NCI-H146 (cell line): ENCODE measurements around the gene PNMA8A.
A peak's percentile ranks its signal among the peaks of the same experiment; 100 is the strongest.
"Not testable (repeated sequence)": the region's sequence is repeated elsewhere in the genome, so short reads cannot be mapped to it uniquely, and the experiment has no call there.

Experiments used
- DNase-seq: peaks from one replicate; lab custom pipeline; 2025; lab: John Stamatoyannopoulos, UW

PNMA8A gene

GRCh38 chr19:46471116-46471733 lies at the start of gene PNMA8A:
TSS of gene PNMA8A (minus strand) at chr19:46471563. CDS start at chr19:46471035, 528 bp downstream.
- DNase-seq, result peak; percentile 93

GRCh38 chr19:46520616-46521015 lies 49.3 kb upstream of the PNMA8A start:
- peak; percentile 24 for DNase-seq

- DNase-seq, result no peak
These were observed 46.1 kb upstream of the PNMA8A start for GRCh38 chr19:46517471-46517870.

- DNase-seq, result peak; percentile 34
These were observed 44.6 kb upstream of the PNMA8A start for GRCh38 chr19:46515879-46516350.

GRCh38 chr19:46515290-46515609 lies 43.9 kb upstream of the PNMA8A start:
- no peak for DNase-seq

GRCh38 chr19:46514589-46515289 lies 43.4 kb upstream of the PNMA8A start:
- no peak for DNase-seq

GRCh38 chr19:46513461-46514236 lies 42.3 kb upstream of the PNMA8A start:
- DNase-seq, result peak; percentile 53

GRCh38 chr19:46511237-46511636 lies 39.9 kb upstream of the PNMA8A start:
- DNase-seq, result no peak

GRCh38 chr19:46508206-46508605 lies 36.8 kb upstream of the PNMA8A start:
- no peak for DNase-seq

GRCh38 chr19:46503848-46504453 lies 32.6 kb upstream of the PNMA8A start:
- no peak for DNase-seq

GRCh38 chr19:46502891-46503290 lies 31.5 kb upstream of the PNMA8A start:
- DNase-seq, result no peak

GRCh38 chr19:46499692-46500091 lies 28.3 kb upstream of the PNMA8A start:
- DNase-seq, result no peak

- DNase-seq, result no peak
These were observed 26.4 kb upstream of the PNMA8A start for GRCh38 chr19:46497773-46498172.

- not testable (repeated sequence) for DNase-seq
These were observed 25.5 kb upstream of the PNMA8A start for GRCh38 chr19:46496886-46497285.

- DNase-seq, result no peak
These were observed 24.9 kb upstream of the PNMA8A start for GRCh38 chr19:46496304-46496703.

- peak; percentile 92 for DNase-seq
These were observed 24.4 kb upstream of the PNMA8A start, which contains the start of gene PNMA8B for GRCh38 chr19:46495786-46496099. TSS of gene PNMA8B (minus strand) at chr19:46495867. CDS start at chr19:46495465, 402 bp downstream.

GRCh38 chr19:46494941-46495785 lies 23.8 kb upstream of the PNMA8A start:
- DNase-seq, result no peak

GRCh38 chr19:46494146-46494940 lies 23.0 kb upstream of the PNMA8A start:
- no peak for DNase-seq

- no peak for DNase-seq
These were observed 22.1 kb upstream of the PNMA8A start for GRCh38 chr19:46493236-46494145.

GRCh38 chr19:46492841-46493235 lies 21.5 kb upstream of the PNMA8A start:
- DNase-seq, result no peak
